ENCODE data around the gene MICOS13. TPM values are rescaled to one million over a fixed set of nuclear protein-coding genes. Genes with fewer than 3 reads are reported as not detected.

The MICOS13 gene
- total and polyA plus RNA-seq, 10 of the 15 experiments (the other 5 are each of a cell fraction or from before 2014, with no cell fraction given), result 9.4 to 211 (median 51.3) TPM

- TF ChIP-seq CREM (IDR thresholded peaks at IDR 0.05; ENCODE audit: low read depth) (no peak), PAX8 (IDR thresholded peaks at IDR 0.05) (no peak), NFYA (IDR thresholded peaks at IDR 0.05; ENCODE audit: borderline replicate concordance, low read depth, low read length) (no peak), SIN3A (IDR thresholded peaks at IDR 0.05; ENCODE audit: low read depth, low read length) (no peak)
Measured at GRCh38 chr19:5676105-5676771, 4.1 kb downstream of the MICOS13 start (continued).

GRCh38 chr19:5674714-5675113, 5.6 kb downstream of the MICOS13 start:
- Histone ChIP-seq H3K4me3 (no peak overlapping the region), H4K20me1 (ENCODE audit: control insufficient read depth, insufficient read depth) (no peaks in the 10 kb centered on the region), H3K4me2 (ENCODE audit: control insufficient read depth, insufficient read depth) (no peak overlapping the region), H3K9me3 (replicated peaks; ENCODE audit: control insufficient read depth, insufficient read depth, low read length) (no peaks in the 10 kb centered on the region), H3K27ac (ENCODE audit: control insufficient read depth, insufficient read depth) (no peak overlapping the region), H2AFZ (ENCODE audit: control insufficient read depth, low read depth, low read length) (no peak overlapping the region), H3K36me3 (ENCODE audit: control insufficient read depth in 2 of 2, insufficient read depth in 2 of 2, low read length in 1 of 2) (peaks cover 2 to 6% of the 10 kb centered on the region in 2 experiments; a peak in 2 of 4 replicates), H3K4me1 (ENCODE audit: control insufficient read depth, insufficient read depth, low read length) (no peaks in the 10 kb centered on the region), H3K9ac (ENCODE audit: control insufficient read depth, insufficient read depth, low read length) (no peak overlapping the region), H3K79me2 (ENCODE audit: control insufficient read depth, insufficient read depth, low read length) (peaks cover 6% of the 10 kb centered on the region), H3K27me3 (replicated peaks in 1 of 2; ENCODE audit: control insufficient read depth in 2 of 2, insufficient read depth in 2 of 2, low read length in 1 of 2) (no peaks in the 10 kb centered on the region)
- intact Hi-C loops (cut with micrococcal nuclease; ENCODE audit: unreplicated experiment) (no loop called here), in situ Hi-C loops (cut with MboI) (no loop called here)
- ChIA-PET POLR2A (interaction anchor here (0.7 kb wide), 1 partner anchor 19 kb away, joined by 4 read pairs; no protein-coding TSS in a partner anchor), RAD21 (ENCODE audit: unreplicated experiment) (no interaction called here), CTCF (interaction anchor here (2.7 kb wide), 1 partner anchor 15 kb away, joined by 12 read pairs; the partner anchor contains the start of gene RPL36), SMC1A (ENCODE audit: uncharacterized antibody, unreplicated experiment) (interaction anchor here (0.6 kb wide), 1 partner anchor 9 kb away, joined by 3 read pairs; no protein-coding TSS in a partner anchor)
- ATAC-seq (no peak), FAIRE-seq (no peak), DNase-seq (ENCODE audit: low read depth, low spot score) (no peak)
- 62% methylated on average over 5 of the region's 5 CpGs for WGBS (ENCODE audit: insufficient coverage, insufficient replicate concordance, low lambda C conversion rate, missing lambda C conversion rate)
- no TSS peak for BruUV-seq (replicated peaks)
- TF ChIP-seq CTCF (IDR thresholded peaks at IDR 0.05 in 2 of 3, conservative IDR thresholded peaks at IDR 0.05 in 1 of 3; ENCODE audit: control insufficient read depth in 2 of 3, extremely low read depth in 1 of 3, insufficient read depth in 1 of 3, low read depth in 3 of 3, low read length in 3 of 3) (no peak), TARDBP (IDR thresholded peaks at IDR 0.05; ENCODE audit: borderline replicate concordance) (no peak), ZNF274 (IDR thresholded peaks at IDR 0.05; ENCODE audit: insufficient read depth, insufficient read length) (no peak), POLR2A (IDR thresholded peaks at IDR 0.05; ENCODE audit: low read depth, low read length) (peak; percentile 36; the same call in 1 of the 2 replicates), RBBP5 (conservative IDR thresholded peaks at IDR 0.05) (no peak), FOS (IDR thresholded peaks at IDR 0.05; ENCODE audit: borderline replicate concordance, extremely low read depth, insufficient read length) (no peak)

Data from GM12878 (cell line).